CD4-positive, alpha-beta T cell treated with Interleukin-15 for 4 hours (primary cell): ENCODE measurements around the gene TTLL11.

Source experiments
- DNase-seq: peaks from one replicate; pipeline ENCODE4 v3.0.0-alpha.2; 2020; ENCODE audit warnings: low spot score

The TTLL11 gene

DNA sequence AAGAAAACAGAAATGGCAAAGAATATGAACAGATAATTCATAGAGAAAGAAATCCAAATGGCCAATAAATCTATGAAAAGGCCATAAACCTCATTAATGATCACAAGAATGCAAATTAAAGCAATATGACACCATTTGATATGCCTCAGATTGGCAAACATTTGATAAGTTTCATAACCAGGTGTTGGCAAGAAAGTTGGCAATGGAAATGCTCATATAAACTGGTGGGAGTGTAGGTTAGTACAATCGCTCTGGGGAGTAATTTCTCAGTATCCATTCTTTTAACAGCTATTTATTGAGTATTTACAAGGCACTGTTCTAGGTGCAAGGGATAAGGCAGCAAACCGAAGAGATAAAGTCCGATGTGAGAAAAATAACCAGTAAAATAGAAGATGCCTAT lies 154.5 kb downstream of the TTLL11 start:
- DNase-seq, result no peak

DNA sequence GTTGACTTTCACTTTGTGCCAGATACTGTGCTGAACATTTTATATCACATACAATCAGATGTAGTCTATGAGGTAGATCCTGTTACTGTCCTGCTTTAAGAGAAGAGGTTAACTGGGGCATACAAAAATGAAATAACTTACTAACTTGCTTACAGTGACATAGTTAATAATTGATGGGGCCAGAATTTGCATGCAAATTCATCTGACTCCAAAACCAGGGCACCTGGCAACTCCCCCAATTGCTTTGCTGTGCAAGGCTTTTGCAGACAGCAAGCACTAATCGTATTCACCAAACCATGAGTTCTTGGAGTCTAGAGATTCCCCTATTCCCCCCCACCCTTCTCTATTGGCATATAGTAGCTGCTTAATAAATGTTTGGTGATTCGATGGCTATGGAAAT lies 155.9 kb downstream of the TTLL11 start:
- DNase-seq, result no peak

DNA sequence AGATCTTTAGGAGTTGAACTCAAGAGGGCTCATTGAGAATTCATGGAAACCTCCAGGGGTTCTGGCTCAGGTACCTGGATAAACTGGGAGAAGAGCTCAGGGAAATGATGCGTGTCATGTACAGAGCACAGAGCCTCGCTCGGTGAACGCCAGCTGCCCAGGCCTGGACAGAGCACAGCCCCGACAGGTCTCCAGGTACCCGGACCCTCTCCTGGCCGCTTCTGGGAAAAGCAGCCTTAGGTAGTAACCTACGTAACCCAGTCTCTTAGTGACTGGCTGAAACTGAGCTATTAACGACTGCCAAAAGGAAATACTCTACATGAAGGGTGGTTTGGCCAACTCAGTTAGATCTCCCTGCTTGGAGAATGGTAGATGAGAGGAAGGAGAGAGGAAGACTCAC lies 157.4 kb downstream of the TTLL11 start:
- DNase-seq, result no peak

DNA sequence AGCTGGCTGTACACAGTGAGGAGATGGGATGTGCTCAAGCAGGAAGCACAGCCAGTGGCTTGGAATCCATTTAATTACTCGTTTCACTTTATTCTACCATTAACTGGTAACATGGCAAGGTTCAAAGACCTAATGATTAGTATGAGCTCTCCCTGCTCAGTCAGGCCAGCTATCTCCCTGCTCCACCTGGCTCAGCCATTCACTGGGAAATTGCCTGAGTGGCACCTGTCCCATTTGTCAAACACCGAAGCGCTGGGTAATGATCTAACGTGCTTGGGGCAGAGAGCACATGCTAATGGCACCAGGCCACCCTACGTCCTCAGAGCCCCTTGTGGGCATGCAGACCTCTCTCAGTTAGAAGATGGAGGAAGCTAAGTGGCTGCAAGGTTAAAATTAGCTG lies 162.2 kb downstream of the TTLL11 start:
- no peak for DNase-seq

DNA sequence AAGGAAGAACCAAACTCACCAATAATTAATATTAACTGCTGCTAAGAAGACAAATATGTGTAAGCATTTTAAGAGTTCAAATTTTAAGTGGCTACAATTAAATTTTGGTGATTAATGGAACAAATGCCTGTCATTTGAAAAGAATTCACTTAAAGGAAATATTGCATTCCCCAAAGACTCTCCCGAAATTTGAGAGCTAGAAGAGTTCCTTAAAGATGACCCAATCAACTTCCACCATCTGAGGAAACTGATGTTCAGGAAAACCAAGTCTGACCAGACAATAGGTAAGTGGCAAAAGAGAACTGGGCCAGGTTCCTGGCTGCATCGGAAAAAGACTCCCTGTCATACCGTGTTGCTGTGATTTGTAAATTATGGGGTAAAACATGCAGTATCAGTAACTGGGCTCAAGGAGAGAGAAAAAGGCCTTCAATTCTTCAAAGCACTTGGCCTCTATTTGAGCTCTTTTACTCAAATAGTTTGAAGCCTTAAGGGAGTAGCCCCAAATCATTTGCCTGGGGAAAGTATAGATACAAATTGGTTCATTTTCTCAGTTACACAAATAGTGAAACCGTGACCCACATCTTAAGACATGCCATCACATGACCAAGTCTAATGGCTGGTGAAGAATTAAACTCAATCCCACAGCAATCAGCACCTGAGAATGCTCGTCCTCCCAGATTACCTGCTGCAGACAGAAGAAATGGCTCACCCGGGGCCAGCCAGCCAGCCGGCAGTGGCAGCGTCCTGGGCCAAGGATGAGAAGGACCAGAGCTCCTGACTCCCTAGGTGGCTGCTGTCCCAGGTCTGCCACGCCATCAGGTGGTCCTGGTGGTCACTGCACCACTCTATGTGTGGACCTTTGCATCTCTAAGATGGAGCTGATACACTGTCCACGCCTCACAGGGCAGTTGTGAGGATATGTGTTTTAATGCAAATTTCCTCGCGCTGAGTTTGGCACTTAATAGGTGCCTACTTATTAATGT lies 162.9 kb downstream of the TTLL11 start:
- no peak for DNase-seq

DNA sequence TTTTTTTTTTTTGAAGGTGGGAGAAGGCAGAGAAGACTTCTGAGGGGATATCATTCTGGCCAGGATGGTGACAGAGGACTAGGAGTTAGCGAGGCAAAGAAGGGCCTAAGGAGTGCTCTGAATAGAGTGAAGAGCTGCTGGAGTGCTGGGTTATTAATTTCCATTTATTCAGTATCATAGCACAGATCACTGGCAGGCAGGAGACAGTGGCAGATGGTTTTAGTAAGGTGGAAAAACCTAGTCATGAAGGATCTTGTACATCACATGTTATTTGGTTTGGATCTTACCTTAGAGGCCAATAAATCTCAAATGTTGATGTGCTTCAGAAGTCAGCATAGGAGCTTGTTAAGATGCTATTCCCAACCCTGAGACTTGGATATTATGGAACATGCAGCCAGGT lies 165.5 kb downstream of the TTLL11 start:
- DNase-seq, result no peak

DNA sequence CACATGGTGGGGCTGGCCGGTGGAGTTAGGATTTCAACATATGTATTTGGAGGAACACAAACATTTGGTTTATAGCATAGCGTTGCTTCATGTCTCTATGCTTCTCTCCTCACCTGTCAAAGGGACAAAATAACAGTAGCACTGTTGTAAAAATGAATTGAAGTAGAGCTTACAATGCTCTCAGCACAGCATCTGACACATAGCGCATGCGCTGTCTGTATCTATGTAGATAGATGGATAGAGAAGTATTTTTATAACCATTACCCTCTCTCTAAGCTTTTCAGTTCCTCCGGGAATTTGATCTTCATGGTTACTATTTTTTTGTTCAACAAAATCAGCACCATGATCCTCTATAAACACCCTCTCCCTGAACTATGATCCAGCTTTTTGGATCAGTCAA lies 166.0 kb downstream of the TTLL11 start:
- no peak for DNase-seq

DNA sequence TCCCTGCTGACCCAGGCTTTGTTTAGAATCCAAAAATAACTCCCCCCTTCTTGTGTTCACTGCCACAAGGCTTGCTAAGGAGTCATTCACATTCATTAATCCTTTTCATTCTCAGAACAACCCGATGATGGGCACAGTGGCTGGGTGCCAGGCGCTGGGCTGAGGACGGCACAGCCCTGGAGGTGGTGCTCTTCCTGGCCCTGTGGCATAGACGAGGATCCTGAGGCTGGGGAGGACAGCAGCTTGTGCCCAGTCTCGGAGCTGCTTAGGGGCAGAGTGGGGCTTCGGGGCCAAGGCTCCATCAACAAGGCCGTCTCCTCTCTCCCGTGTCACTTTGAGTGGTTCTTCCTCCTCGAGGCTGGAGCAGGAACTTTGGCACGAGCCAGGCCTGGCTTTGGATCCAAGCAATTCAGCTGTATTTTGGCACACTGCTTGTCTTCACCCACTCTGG lies 166.7 kb downstream of the TTLL11 start:
- DNase-seq, result no peak

DNA sequence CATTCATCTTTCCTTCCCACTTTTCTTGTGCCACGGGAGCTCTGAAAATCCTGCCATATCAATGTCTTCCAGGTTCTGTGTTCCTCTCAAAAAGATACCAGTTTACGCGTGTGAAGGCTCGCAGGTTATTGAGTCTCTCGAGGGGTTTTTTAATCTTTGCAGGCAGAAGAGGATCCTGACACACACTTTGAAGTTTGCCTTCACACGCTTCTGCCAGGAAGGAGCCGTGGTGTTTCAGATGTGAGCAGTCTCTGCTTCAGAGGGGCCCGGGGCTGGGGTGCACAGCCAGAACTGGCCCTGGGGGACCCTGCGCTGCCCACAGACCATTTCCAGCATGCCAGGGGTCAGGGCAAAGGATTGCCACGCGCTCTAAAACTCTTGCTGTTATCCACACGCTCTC lies 167.2 kb downstream of the TTLL11 start:
- DNase-seq, result no peak

DNA sequence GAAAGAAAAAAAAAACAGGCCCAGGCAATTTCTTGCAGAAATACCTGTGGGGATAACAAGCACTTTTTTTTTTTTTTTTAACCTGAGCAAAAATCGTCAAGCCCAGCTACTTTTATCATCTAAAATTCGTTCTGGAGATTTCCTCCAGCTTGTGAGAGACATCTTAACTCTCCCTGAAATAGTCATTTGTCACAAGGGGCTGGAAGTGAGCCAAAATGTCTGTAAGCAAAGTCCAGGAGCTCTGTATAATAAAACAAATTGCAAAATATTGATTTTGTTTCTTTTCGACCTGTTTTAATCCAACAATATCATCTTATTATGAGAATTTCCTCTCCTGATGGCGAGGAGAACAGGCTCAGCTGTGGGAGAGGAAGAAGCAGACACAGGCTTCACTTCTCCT lies 168.4 kb downstream of the TTLL11 start:
- DNase-seq, result no peak

DNA sequence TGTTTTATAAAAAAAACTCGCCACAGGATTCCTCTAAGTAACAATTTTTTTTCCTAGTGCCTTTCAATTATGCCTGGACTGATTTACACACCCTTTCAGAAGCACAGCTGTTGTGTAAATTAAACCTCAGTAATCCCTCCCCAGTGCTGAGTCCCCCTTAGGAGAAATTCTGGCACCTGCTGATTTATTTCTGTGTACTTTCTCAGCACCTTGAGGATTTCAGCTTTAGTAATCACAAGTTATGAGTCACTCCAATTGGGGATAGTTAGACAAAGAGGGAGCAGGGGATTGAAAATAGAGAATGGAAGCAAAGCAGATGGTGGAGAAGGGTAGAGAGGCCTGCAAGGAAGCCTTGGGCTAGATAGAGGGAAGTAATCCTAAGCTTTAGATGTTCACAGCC lies 171.7 kb downstream of the TTLL11 start:
- no peak for DNase-seq

DNA sequence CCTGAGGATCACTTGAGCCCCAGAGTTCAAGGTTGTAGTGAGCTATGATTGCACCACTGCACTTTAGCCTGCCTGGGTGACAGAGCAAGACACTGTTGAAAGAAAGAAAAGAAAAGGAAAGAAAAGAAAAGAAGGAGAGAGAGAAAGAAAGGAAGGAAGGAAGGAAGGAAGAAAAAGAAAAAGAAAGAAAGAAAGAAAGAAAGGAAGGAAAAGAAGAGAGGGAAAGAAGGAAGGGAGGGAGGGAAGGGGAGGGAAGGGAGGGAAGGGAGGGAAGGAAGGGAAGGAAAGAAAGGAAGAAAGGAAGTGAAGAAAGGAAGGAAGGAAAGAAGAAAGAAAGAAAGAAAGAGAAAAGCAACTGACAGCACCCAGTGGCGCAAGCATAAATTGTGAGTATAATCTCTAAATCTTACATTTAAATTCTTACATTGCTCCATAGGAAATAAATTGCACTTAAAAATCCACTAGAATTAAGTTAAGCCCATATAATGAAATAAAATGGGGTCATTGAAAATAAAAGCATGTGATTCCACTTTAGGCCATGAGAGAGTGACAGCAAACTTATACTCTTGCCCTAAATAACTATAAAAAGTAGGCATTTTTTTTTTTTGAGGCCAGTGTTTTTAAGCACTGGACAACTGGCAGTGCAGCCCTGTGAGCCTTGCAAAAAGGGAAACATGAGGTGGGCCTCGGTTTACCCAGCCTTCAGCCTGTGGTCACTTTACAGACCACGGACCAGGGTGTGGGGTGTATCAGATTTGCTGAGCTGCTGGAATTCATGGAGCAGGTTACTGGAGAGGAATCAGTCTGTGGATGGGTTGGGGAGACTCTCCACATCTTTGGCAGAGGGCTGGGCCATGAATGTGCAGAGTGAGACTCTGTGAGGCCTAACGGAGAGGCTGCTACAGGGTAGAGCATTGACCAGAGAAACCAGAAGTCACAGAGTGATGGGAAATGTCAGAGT lies 175.5 kb downstream of the TTLL11 start:
- DNase-seq, result no peak

DNA sequence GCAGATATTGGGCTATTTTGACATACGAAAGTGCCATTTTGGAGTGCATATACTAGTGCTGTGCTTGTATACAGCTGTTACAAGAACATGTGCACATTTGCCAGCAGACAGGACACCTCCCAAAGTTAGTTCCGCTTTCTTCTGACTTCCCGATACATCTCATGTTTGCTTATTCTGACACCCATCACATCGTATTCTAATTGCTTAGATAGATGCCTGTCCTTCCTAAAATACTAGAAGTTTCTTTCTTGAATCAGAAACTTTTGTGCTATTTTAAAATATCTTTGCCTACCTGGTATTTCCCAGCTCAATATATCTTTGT lies 177.8 kb downstream of the TTLL11 start:
- DNase-seq, result no peak

DNA sequence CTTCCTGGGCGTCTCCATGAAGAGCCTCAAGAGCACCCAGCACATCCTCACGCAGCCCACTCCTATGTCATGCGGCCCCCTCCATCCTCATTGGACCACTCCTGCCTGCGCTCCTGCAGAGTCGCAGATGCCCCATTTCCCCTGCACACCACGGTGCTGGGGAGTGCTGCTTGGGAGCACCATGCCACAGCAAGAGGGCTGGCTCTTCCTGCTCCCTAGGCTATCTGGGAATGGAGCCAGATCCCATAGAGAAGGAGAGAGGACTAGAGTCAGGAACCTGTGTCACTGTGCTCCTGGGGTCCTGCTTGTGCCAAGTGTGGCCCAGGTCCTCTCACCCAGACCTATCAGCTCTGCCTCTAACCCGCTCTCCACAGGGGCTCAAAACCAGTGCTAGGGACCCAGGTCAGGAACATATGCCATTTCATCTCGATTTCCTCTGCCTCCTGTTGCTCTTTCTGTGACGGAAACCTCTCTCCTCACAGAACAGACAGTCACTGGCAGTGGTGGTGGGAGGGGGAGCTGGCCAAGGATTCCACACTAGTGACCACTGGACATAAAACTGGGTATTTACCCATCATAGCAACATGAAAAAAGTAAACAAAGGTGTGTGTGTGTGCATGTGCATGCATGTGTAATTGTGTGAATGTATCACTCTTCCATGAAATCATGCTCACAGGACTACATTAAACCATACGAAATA lies 178.4 kb downstream of the TTLL11 start:
- no peak for DNase-seq

DNA sequence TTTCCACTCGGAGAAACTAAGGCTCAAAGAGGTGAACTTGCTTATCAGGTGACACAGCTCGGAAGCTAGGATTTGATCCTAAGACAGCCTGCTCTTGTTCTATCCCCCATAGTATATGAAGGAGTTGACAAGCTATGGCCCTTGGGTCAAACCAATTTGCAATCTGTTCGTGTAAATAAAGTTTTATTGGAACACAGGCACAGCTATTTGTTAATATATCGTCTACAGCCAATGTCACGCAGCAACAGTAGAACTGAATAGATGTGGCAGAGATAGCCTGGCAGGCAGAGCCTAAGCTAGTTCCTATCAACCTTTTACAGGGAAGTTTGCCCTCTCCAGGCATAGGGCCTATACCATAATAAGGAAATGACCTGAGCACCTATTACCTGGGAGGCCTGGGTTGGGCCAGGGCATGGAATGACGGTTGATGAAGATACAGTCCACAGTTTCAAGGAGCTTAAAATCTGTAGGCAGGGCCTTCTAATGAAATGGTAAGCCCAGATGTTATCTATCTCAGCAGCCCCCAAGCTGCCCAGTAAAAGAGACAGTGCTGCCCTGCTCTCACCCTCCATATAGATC lies 179.0 kb downstream of the TTLL11 start:
- DNase-seq, result no peak

DNA sequence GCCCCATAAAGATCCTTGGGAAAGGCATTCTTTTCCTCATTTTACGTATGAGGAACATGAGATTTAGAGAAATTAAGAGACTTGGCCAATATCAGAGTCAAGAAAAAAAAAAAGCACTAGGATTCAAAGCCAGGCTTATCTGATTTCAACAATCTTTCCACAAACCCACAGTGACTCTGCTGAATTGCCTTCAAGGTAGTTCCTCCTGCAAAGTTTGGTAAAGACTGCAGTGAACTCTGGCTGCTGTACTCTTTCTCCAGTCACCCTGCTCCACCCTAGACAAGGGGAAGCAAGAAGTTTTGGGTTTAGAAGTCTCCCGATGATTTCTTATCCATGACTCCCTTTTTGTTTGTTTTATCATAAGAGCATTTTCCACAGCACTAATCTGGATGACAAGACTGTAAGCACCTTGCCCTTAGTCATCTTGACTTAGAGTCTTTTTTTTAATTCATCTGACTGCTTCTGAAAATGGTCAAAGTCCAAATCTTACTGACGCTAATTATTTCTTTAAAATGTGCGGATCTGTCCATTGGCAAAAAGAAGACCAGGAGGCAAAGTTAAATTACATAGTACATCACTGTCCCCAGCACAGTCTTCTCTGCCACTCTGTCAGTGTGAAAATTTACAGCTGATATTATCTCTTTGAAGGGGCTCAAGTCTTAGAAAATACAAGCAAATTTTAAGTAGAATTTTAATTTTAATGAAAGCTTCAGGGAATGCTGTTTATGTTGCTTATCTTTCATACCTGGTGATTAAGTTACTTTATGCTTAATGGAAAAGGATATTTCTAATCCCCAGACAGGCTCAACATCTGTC lies 180.1 kb downstream of the TTLL11 start:
- DNase-seq, result no peak

DNA sequence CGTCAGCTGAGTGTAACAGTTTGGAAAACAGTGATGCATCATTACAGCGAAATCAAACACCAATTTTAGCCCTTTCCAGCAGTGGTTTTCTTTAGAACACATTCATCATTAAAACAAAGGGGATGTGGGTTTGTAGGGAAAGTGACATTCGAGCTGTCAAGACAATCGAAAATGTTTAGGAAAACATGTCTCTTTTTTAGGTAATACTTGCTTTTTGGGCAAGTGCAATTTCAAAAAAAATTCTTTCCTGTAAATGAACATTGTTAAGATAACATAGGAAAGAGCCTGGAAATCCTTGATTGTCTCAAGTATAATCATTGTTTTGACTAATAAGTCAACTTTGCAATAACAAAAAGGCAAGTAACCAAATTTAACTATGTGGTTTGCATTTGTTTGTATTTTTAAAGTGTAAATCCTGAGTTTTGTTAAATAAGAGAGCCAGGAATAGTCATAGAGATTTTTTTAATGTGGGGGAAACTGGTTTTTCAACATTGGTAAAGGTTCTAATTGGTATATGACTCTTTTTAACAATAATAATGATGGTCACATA lies 182.5 kb downstream of the TTLL11 start:
- no peak for DNase-seq

DNA sequence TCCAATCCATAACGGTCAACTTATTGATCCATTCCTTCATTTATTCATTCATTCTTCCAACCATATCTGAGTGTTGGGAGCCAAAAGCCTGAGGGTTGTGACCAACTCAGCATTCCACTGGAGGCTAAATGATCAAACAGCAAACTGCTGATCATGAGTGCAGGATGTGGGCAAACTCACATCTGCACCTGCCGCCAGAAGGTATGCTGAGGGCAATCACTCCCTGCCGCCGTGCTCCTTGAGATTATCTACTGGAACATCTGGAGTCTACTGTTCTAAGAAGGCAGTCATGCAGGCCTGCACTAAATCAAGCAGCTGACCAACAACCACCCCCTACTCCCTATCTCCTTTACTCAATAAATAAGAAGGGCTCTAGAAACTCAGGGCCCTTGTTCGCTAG lies 184.0 kb downstream of the TTLL11 start:
- no peak for DNase-seq

DNA sequence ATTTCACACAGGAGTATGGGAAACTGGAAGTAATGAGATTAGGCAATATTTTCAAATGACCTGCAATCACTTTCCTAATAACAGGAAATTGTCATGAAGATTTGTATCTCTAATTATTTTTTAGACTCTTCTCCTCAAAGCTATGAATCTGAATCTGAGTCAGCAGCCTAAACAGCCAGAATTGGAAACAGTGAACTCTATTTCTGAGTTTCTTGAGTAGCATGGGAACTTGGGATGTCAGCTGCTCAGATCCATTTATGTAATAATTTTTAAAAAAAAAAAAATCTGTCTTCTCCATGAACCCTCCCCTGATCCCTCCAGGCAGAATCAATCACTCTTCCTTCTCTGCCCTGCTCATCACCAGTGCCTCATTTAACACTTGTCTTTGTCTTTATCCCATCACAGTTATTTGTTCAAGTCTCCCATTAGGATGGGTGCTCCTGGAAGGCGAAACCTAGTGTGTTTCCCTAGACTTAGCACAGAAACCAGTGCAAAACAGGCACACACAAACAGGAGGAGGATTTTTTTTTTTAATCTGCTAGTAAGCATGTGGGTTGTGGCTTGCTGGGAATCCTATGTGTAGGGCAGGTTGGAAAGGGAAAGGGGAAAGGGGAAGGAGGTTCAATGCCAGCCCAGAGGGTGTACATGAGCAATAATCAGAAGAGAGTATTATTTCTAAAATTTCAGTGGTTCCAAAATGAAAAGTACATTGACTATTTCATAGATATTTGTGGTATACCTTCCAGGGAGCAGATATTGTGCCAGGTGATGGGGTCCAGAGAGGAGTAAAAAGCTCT lies 186.8 kb downstream of the TTLL11 start:
- no peak for DNase-seq
